Neural cell (in vitro differentiated cells): ENCODE data around the gene MOGAT3. TPM values are rescaled to one million over a fixed set of nuclear protein-coding genes. Genes with fewer than 3 reads are reported as not detected.

ENCODE experiments used
- H2AFZ ChIP-seq: fragments of 200-600, 300-800 bp; sonication (generic), shearing (Covaris generic); 2 replicates; pipeline ENCODE4 v1.6.0; 2014; ENCODE audit warnings: low read depth, mild to moderate bottlenecking, antibody characterized with exemption, low read length, moderate library complexity
- H3F3A ChIP-seq: fragments of 200-600 bp; shearing (Covaris generic); 2 replicates; pipeline ENCODE4 v1.6.1; 2016; ENCODE audit warnings: mild to moderate bottlenecking, moderate library complexity, mixed read lengths, antibody characterized with exemption, low read length; ENCODE audit not compliant: insufficient read depth, poor library complexity, severe bottlenecking
- H3K27ac ChIP-seq: fragments of 200-600, 300-800 bp; sonication (generic), shearing (Covaris generic); 2 replicates; pipeline ENCODE4 v1.5.1; 2014; ENCODE audit warnings: mild to moderate bottlenecking, low read length, moderate library complexity
- H3K27me3 ChIP-seq: fragments of 300-800, 200-600 bp; sonication (generic), shearing (Covaris generic); 2 replicates; pipeline ENCODE4 v1.6.0; 2014; ENCODE audit warnings: mild to moderate bottlenecking, low read depth, low read length, moderate library complexity; ENCODE audit not compliant: insufficient read depth
- H3K36me3 ChIP-seq: fragments of 300-800, 200-600 bp; sonication (generic), shearing (Covaris generic); 2 replicates; pipeline ENCODE4 v1.5.1; 2014; ENCODE audit warnings: mild to moderate bottlenecking, antibody characterized with exemption, low read length, moderate library complexity; ENCODE audit not compliant: insufficient read depth
- H3K4me2 ChIP-seq: fragments of 300-800, 200-600 bp; sonication (generic), shearing (Covaris generic); 2 replicates; pipeline ENCODE4 v1.6.0; 2014; ENCODE audit warnings: mild to moderate bottlenecking, low read length
- H3K4me3 ChIP-seq: fragments of 300-800, 200-600 bp; sonication (generic), shearing (Covaris generic); 2 replicates; pipeline ENCODE4 v1.5.1; 2014; ENCODE audit warnings: mild to moderate bottlenecking, low read length, moderate library complexity
- H3K79me2 ChIP-seq: fragments of 200-600 bp; shearing (Covaris generic); replicated peaks from 2 replicates; pipeline ENCODE4 v1.6.0; 2014; ENCODE audit warnings: mild to moderate bottlenecking, low read length, moderate library complexity; ENCODE audit not compliant: insufficient read depth
- H3K9ac ChIP-seq: fragments of 300-800, 200-600 bp; sonication (generic), shearing (Covaris generic); 2 replicates; pipeline ENCODE4 v1.6.1; 2016; ENCODE audit warnings: mild to moderate bottlenecking, low read length, mixed read lengths
- H3K9me2 ChIP-seq: fragments of 200-600 bp; shearing (Covaris generic); 2 replicates; pipeline ENCODE4 v1.6.1; 2016; ENCODE audit warnings: mild to moderate bottlenecking, low read length, mixed read lengths; ENCODE audit not compliant: insufficient read depth
- H3K9me3 ChIP-seq: fragments of 200-600, 300-800 bp; sonication (generic), shearing (Covaris generic); 2 replicates; pipeline ENCODE4 v1.6.1; 2016; ENCODE audit warnings: mild to moderate bottlenecking, mixed run types, low read length, moderate library complexity, mixed read lengths
- H4K20me1 ChIP-seq: fragments of 200-600 bp; shearing (Covaris generic); 2 replicates; pipeline ENCODE4 v1.6.1; 2016; ENCODE audit warnings: mild to moderate bottlenecking, mixed run types; ENCODE audit not compliant: insufficient read depth
- CTCF ChIP-seq: fragments of 450-650 bp; IDR thresholded peaks from 2 replicates; pipeline ENCODE4 v1.5.1; 2014; ENCODE audit warnings: antibody characterized with exemption, mild to moderate bottlenecking, moderate library complexity; ENCODE audit not compliant: poor library complexity, severe bottlenecking
- EP300 ChIP-seq: fragments of 450-650 bp; conservative IDR thresholded peaks from 2 replicates; pipeline ENCODE4 v1.6.1; 2014; ENCODE audit warnings: antibody characterized with exemption, mild to moderate bottlenecking, moderate library complexity; ENCODE audit not compliant: poor library complexity, severe bottlenecking
- EZH2 ChIP-seq: fragments of 200-600, 300-800 bp; shearing (Covaris generic), sonication (generic); IDR thresholded peaks from 2 replicates; pipeline ENCODE4 v1.6.1; 2014; ENCODE audit warnings: antibody characterized with exemption, low read length, borderline replicate concordance, mild to moderate bottlenecking; ENCODE audit not compliant: insufficient read depth, poor library complexity, severe bottlenecking
- MXI1 ChIP-seq: fragments of 450-650 bp; conservative IDR thresholded peaks from 2 replicates; pipeline ENCODE4 v1.6.1; 2014; ENCODE audit warnings: antibody characterized with exemption, mild to moderate bottlenecking; ENCODE audit not compliant: poor library complexity, severe bottlenecking
- POLR2AphosphoS5 ChIP-seq: IDR thresholded peaks from 2 replicates; pipeline ENCODE4 v1.6.1; 2012
- RAD21 ChIP-seq: fragments of 450-650 bp; conservative IDR thresholded peaks from 2 replicates; pipeline ENCODE4 v1.6.1; 2014; ENCODE audit warnings: antibody characterized with exemption, mild to moderate bottlenecking, moderate library complexity
- REST ChIP-seq: IDR thresholded peaks from 2 replicates; pipeline ENCODE4 v1.6.1; 2012; ENCODE audit warnings: borderline replicate concordance
- SMC3 ChIP-seq: fragments of 450-650 bp; conservative IDR thresholded peaks from 2 replicates; pipeline ENCODE4 v1.6.1; 2014; ENCODE audit warnings: antibody characterized with exemption, mild to moderate bottlenecking, moderate library complexity; ENCODE audit not compliant: poor library complexity
- TAF1 ChIP-seq: IDR thresholded peaks from 2 replicates; pipeline ENCODE4 v1.6.1; 2012; ENCODE audit warnings: low read depth
- polyA plus RNA-seq: library from polyadenylated mRNA; depleted of rRNA; stranded (reverse); fragments of >200 nt; gene quantifications from 2 replicates; pipeline ENCODE4 v1.2.3, GENCODE V29; 2014
- small RNA-seq, 3 experiments: library from RNA; depleted of rRNA; stranded (forward); fragments of <200 nt; gene quantifications; one replicate each; pipeline ENCODE3, GENCODE V24; 2012

Gene MOGAT3
- polyA plus RNA-seq, 1 donor from 2014 or later: not detected

DNA sequence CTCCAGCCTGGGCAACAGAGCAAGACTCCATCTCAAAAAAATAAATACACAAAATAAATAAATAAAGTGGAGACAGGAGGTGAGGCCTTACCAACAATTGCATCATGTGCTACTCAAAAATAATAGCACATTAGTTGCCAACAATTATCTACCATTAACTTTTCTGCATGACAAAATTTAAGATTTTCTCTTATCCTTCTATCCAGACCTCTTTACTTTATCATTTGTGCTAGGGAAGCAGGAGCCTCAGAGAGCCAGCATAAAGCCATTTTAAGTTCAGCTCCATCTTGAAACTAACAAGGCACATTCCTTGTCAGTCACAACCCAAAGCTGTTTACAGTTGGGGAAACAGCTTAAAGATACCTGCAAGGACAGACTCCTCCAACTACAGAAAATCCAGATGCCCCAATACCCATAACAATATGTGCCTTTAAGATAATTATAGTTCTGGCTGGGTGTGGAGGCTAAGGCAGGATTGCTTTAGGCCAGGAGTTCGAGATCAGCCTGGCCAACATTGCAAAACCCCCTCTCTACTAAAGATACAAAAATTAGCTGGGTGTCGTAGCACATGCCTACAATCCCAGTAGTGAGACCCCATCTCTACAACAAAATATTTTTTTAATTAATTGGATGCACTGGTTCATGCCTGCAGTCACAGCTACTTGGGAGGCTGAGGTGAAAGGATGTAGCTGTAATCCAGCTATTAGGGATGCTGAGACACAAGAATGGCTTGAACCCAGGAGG lies 48.8 kb downstream of the MOGAT3 start:
- Histone ChIP-seq H3K27ac (no peak overlapping the region), H3K36me3 (no peaks in the 10 kb centered on the region), H3K9ac (no peak overlapping the region), H3K27me3 (no peaks in the 10 kb centered on the region), H3K9me3 (no peaks in the 10 kb centered on the region), H2AFZ (no peak overlapping the region), H3F3A (no peaks in the 10 kb centered on the region), H3K9me2 (no peaks in the 10 kb centered on the region), H3K79me2 (peaks cover 9% of the 10 kb centered on the region), H4K20me1 (no peaks in the 10 kb centered on the region), H3K4me2 (no peak overlapping the region), H3K4me3 (no peak overlapping the region)
- TF ChIP-seq EZH2: no peak
- TF ChIP-seq MXI1: no peak
- TF ChIP-seq REST: no peak
- no peak for TF ChIP-seq EP300
- TF ChIP-seq TAF1: no peak
- no peak for TF ChIP-seq POLR2AphosphoS5
- TF ChIP-seq RAD21: no peak
- no peak for TF ChIP-seq SMC3
- no peak for TF ChIP-seq CTCF

Small RNA genes within 50 kb of the gene (small RNA-seq; reads per million reads assigned to genes)
- gene MIR4653: 0 reads per million in 3 experiments

Other genes starting within 250 kb of the MOGAT3 start
- not detected in 2 replicates for gene MUC12, start 231.5 kb downstream of the MOGAT3 start, polyA plus RNA-seq
- not detected in 2 replicates for gene MUC17, start 181.0 kb downstream of the MOGAT3 start, polyA plus RNA-seq
- gene TRIM56, start 115.6 kb downstream of the MOGAT3 start, polyA plus RNA-seq: 0.01 and 0.12 TPM in 2 replicates
- gene SERPINE1, start 73.9 kb downstream of the MOGAT3 start, polyA plus RNA-seq: 0.12 TPM in 1 of 2 replicates, not detected in the other
- gene AP1S1, start 46.6 kb downstream of the MOGAT3 start, polyA plus RNA-seq: 344 and 389 TPM in 2 replicates
- 36.8 and 39.3 TPM in 2 replicates for gene VGF, start 35.5 kb downstream of the MOGAT3 start, polyA plus RNA-seq
- 4.0 and 4.5 TPM in 2 replicates for gene NAT16, start 20.7 kb downstream of the MOGAT3 start, polyA plus RNA-seq
- 17.9 and 19.2 TPM in 2 replicates for gene PLOD3, start 16.5 kb upstream of the MOGAT3 start, polyA plus RNA-seq
- 160 and 176 TPM in 2 replicates for gene ZNHIT1, start 17.1 kb upstream of the MOGAT3 start, polyA plus RNA-seq
- gene CLDN15, start 36.8 kb upstream of the MOGAT3 start, polyA plus RNA-seq: 8.9 and 10.9 TPM in 2 replicates
- gene FIS1, start 44.0 kb upstream of the MOGAT3 start, polyA plus RNA-seq: 322 and 339 TPM in 2 replicates
- 50.9 TPM in 2 replicates for gene IFT22, start 120.8 kb upstream of the MOGAT3 start, polyA plus RNA-seq
- 36.6 and 39.0 TPM in 2 replicates for gene COL26A1, start 161.8 kb upstream of the MOGAT3 start, polyA plus RNA-seq